Ovary (tissue), 3 donors: ENCODE measurements around the gene TEX261.

Source experiments
- CTCF ChIP-seq, 3 donors: fragments of 450-650 bp in 2 of 3; fragments of 200-600 bp in 1 of 3; IDR thresholded peaks; one replicate each; pipeline versions ENCODE4 v1.5.1 to v1.8.0; 2016 to 2022; ENCODE audit warnings: antibody characterized with exemption in 3 of 3, mild to moderate bottlenecking in 1 of 3
- EP300 ChIP-seq: sonication (generic); formaldehyde crosslinking; IDR thresholded peaks from one replicate; pipeline ENCODE4 v1.6.1; 2017; ENCODE audit warnings: antibody characterized with exemption
- donor health status: DM: no; HTN: no; CAD: no.

- TF ChIP-seq CTCF (IDR thresholded peaks at IDR 0.05) (no peak), EP300 (no peak)
Measured at GRCh38 chr2:70979180-70979488, 15.5 kb downstream of the TEX261 start.
